Measurements from ENCODE around the gene GHR.
"Not testable (repeated sequence)": the region's sequence is repeated elsewhere in the genome, so short reads cannot be mapped to it uniquely, and the experiment has no call there.

The GHR gene

GRCh38 chr5:42656651-42657015, 233.4 kb downstream of the GHR start:
- peak overlapping the region in 2 of 5 donors; percentile 16 to 34 for H3K4me3 ChIP-seq (ENCODE audit: low read depth in 1 of 5, low read length in 5 of 5)
- peaks cover 0 to 34% (median 21%) of the 10 kb centered on the region in 5 donors for H3K4me1 ChIP-seq (ENCODE audit: control insufficient read depth in 5 of 5, insufficient read depth in 5 of 5, low read length in 5 of 5)
- H3K9me3 ChIP-seq (ENCODE audit: control insufficient read depth in 5 of 5, low read length in 5 of 5) = no peaks in the 10 kb centered on the region
- H3K27me3 ChIP-seq (ENCODE audit: control insufficient read depth in 5 of 5, insufficient read depth in 4 of 5, low read length in 5 of 5) = no peaks in the 10 kb centered on the region
- peaks cover 0 to 3% (median 0%) of the 10 kb centered on the region in 5 donors for H3K36me3 ChIP-seq (ENCODE audit: control insufficient read depth in 5 of 5, insufficient read depth in 5 of 5, low read length in 5 of 5)
- no peak overlapping the region for H3K27ac ChIP-seq (ENCODE audit: low read depth, low read length)
- H3K9ac ChIP-seq (ENCODE audit: low read length in 5 of 5) = no peak overlapping the region

- H3K27me3 ChIP-seq (ENCODE audit: control insufficient read depth in 5 of 5, insufficient read depth in 4 of 5, low read length in 5 of 5); H3K36me3 ChIP-seq (ENCODE audit: control insufficient read depth in 5 of 5, insufficient read depth in 5 of 5, low read length in 5 of 5); H3K9me3 ChIP-seq (ENCODE audit: control insufficient read depth in 5 of 5, low read length in 5 of 5); H3K9ac ChIP-seq (ENCODE audit: low read length in 5 of 5); H3K27ac ChIP-seq (ENCODE audit: low read depth, low read length); H3K4me3 ChIP-seq (ENCODE audit: low read depth in 1 of 5, low read length in 5 of 5): not testable (repeated sequence)
- H3K4me1 ChIP-seq (ENCODE audit: control insufficient read depth in 5 of 5, insufficient read depth in 5 of 5, low read length in 5 of 5) = peaks cover 0 to 26% (median 18%) of the 10 kb centered on the region in 5 donors
Measured at GRCh38 chr5:42659869-42660268, 236.6 kb downstream of the GHR start.

GRCh38 chr5:42665857-42666256, 242.6 kb downstream of the GHR start:
- Histone ChIP-seq H3K9ac (ENCODE audit: low read length in 5 of 5) (no peak overlapping the region), H3K4me1 (ENCODE audit: control insufficient read depth in 5 of 5, insufficient read depth in 5 of 5, low read length in 5 of 5) (peaks cover 0 to 10% (median 0%) of the 10 kb centered on the region in 5 donors), H3K4me3 (ENCODE audit: low read depth in 1 of 5, low read length in 5 of 5) (no peak overlapping the region), H3K9me3 (ENCODE audit: control insufficient read depth in 5 of 5, low read length in 5 of 5) (no peaks in the 10 kb centered on the region), H3K27me3 (ENCODE audit: control insufficient read depth in 5 of 5, insufficient read depth in 4 of 5, low read length in 5 of 5) (no peaks in the 10 kb centered on the region), H3K27ac (ENCODE audit: low read depth, low read length) (no peak overlapping the region), H3K36me3 (ENCODE audit: control insufficient read depth in 5 of 5, insufficient read depth in 5 of 5, low read length in 5 of 5) (no peaks in the 10 kb centered on the region)

GRCh38 chr5:42666869-42667268, 243.6 kb downstream of the GHR start:
- Histone ChIP-seq H3K4me1 (ENCODE audit: control insufficient read depth in 5 of 5, insufficient read depth in 5 of 5, low read length in 5 of 5) (peaks cover 0 to 10% (median 0%) of the 10 kb centered on the region in 5 donors), H3K9me3 (ENCODE audit: control insufficient read depth in 5 of 5, low read length in 5 of 5) (peaks cover 0 to 4% (median 0%) of the 10 kb centered on the region in 5 donors), H3K27ac (ENCODE audit: low read depth, low read length) (no peak overlapping the region), H3K27me3 (ENCODE audit: control insufficient read depth in 5 of 5, insufficient read depth in 4 of 5, low read length in 5 of 5) (no peaks in the 10 kb centered on the region), H3K9ac (ENCODE audit: low read length in 5 of 5) (no peak overlapping the region), H3K4me3 (ENCODE audit: low read depth in 1 of 5, low read length in 5 of 5) (no peak overlapping the region), H3K36me3 (ENCODE audit: control insufficient read depth in 5 of 5, insufficient read depth in 5 of 5, low read length in 5 of 5) (no peaks in the 10 kb centered on the region)

- H3K4me1 ChIP-seq (ENCODE audit: control insufficient read depth in 5 of 5, insufficient read depth in 5 of 5, low read length in 5 of 5) = peaks cover 0 to 10% (median 0%) of the 10 kb centered on the region in 5 donors
- no peaks in the 10 kb centered on the region for H3K36me3 ChIP-seq (ENCODE audit: control insufficient read depth in 5 of 5, insufficient read depth in 5 of 5, low read length in 5 of 5)
- H3K27me3 ChIP-seq (ENCODE audit: control insufficient read depth in 5 of 5, insufficient read depth in 4 of 5, low read length in 5 of 5) = no peaks in the 10 kb centered on the region
- no peak overlapping the region for H3K9ac ChIP-seq (ENCODE audit: low read length in 5 of 5)
- H3K4me3 ChIP-seq (ENCODE audit: low read depth in 1 of 5, low read length in 5 of 5) = no peak overlapping the region
- peaks cover 0 to 6% (median 4%) of the 10 kb centered on the region in 5 donors for H3K9me3 ChIP-seq (ENCODE audit: control insufficient read depth in 5 of 5, low read length in 5 of 5)
- peak overlapping the region; percentile 32 for H3K27ac ChIP-seq (ENCODE audit: low read depth, low read length)
Measured at GRCh38 chr5:42668254-42668653, 245.0 kb downstream of the GHR start.

- Histone ChIP-seq H3K27ac (ENCODE audit: low read depth, low read length) (no peak overlapping the region), H3K4me1 (ENCODE audit: control insufficient read depth in 5 of 5, insufficient read depth in 5 of 5, low read length in 5 of 5) (peaks cover 0 to 11% (median 0%) of the 10 kb centered on the region in 5 donors), H3K9ac (ENCODE audit: low read length in 5 of 5) (no peak overlapping the region), H3K36me3 (ENCODE audit: control insufficient read depth in 5 of 5, insufficient read depth in 5 of 5, low read length in 5 of 5) (no peaks in the 10 kb centered on the region), H3K27me3 (ENCODE audit: control insufficient read depth in 5 of 5, insufficient read depth in 4 of 5, low read length in 5 of 5) (no peaks in the 10 kb centered on the region), H3K4me3 (ENCODE audit: low read depth in 1 of 5, low read length in 5 of 5) (no peak overlapping the region), H3K9me3 (ENCODE audit: control insufficient read depth in 5 of 5, low read length in 5 of 5) (peaks cover 0 to 13% (median 4%) of the 10 kb centered on the region in 5 donors)
Measured at GRCh38 chr5:42672925-42673324, 249.7 kb downstream of the GHR start.

- peaks cover 0 to 13% (median 4%) of the 10 kb centered on the region in 5 donors for H3K9me3 ChIP-seq (ENCODE audit: control insufficient read depth in 5 of 5, low read length in 5 of 5)
- H3K27ac ChIP-seq (ENCODE audit: low read depth, low read length) = no peak overlapping the region
- no peak overlapping the region for H3K4me3 ChIP-seq (ENCODE audit: low read depth in 1 of 5, low read length in 5 of 5)
- peaks cover 0 to 10% (median 0%) of the 10 kb centered on the region in 5 donors for H3K4me1 ChIP-seq (ENCODE audit: control insufficient read depth in 5 of 5, insufficient read depth in 5 of 5, low read length in 5 of 5)
- H3K27me3 ChIP-seq (ENCODE audit: control insufficient read depth in 5 of 5, insufficient read depth in 4 of 5, low read length in 5 of 5) = no peaks in the 10 kb centered on the region
- no peak overlapping the region for H3K9ac ChIP-seq (ENCODE audit: low read length in 5 of 5)
- no peaks in the 10 kb centered on the region for H3K36me3 ChIP-seq (ENCODE audit: control insufficient read depth in 5 of 5, insufficient read depth in 5 of 5, low read length in 5 of 5)
Measured at GRCh38 chr5:42675602-42676001, 252.4 kb downstream of the GHR start.

GRCh38 chr5:42676362-42676761, 253.1 kb downstream of the GHR start:
- H3K27me3 ChIP-seq (ENCODE audit: control insufficient read depth in 5 of 5, insufficient read depth in 4 of 5, low read length in 5 of 5) = no peaks in the 10 kb centered on the region
- H3K36me3 ChIP-seq (ENCODE audit: control insufficient read depth in 5 of 5, insufficient read depth in 5 of 5, low read length in 5 of 5) = no peaks in the 10 kb centered on the region
- H3K9ac ChIP-seq (ENCODE audit: low read length in 5 of 5) = no peak overlapping the region
- no peak overlapping the region for H3K27ac ChIP-seq (ENCODE audit: low read depth, low read length)
- H3K4me3 ChIP-seq (ENCODE audit: low read depth in 1 of 5, low read length in 5 of 5) = no peak overlapping the region
- H3K4me1 ChIP-seq (ENCODE audit: control insufficient read depth in 5 of 5, insufficient read depth in 5 of 5, low read length in 5 of 5) = peaks cover 0 to 10% (median 0%) of the 10 kb centered on the region in 5 donors
- peaks cover 0 to 13% (median under 1%) of the 10 kb centered on the region in 5 donors for H3K9me3 ChIP-seq (ENCODE audit: control insufficient read depth in 5 of 5, low read length in 5 of 5)

- no peak overlapping the region for H3K9ac ChIP-seq (ENCODE audit: low read length in 5 of 5)
- peaks cover 0 to 10% (median 0%) of the 10 kb centered on the region in 5 donors for H3K4me1 ChIP-seq (ENCODE audit: control insufficient read depth in 5 of 5, insufficient read depth in 5 of 5, low read length in 5 of 5)
- no peaks in the 10 kb centered on the region for H3K36me3 ChIP-seq (ENCODE audit: control insufficient read depth in 5 of 5, insufficient read depth in 5 of 5, low read length in 5 of 5)
- no peaks in the 10 kb centered on the region for H3K27me3 ChIP-seq (ENCODE audit: control insufficient read depth in 5 of 5, insufficient read depth in 4 of 5, low read length in 5 of 5)
- H3K9me3 ChIP-seq (ENCODE audit: control insufficient read depth in 5 of 5, low read length in 5 of 5) = peaks cover 0 to 18% (median under 1%) of the 10 kb centered on the region in 5 donors
- H3K27ac ChIP-seq (ENCODE audit: low read depth, low read length) = no peak overlapping the region
- H3K4me3 ChIP-seq (ENCODE audit: low read depth in 1 of 5, low read length in 5 of 5) = no peak overlapping the region
Measured at GRCh38 chr5:42677156-42677842, 254.1 kb downstream of the GHR start.

GRCh38 chr5:42680046-42680445, 256.8 kb downstream of the GHR start:
- Histone ChIP-seq H3K9me3 (ENCODE audit: control insufficient read depth in 5 of 5, low read length in 5 of 5) (peaks cover 0 to 9% (median 4%) of the 10 kb centered on the region in 5 donors), H3K4me3 (ENCODE audit: low read depth in 1 of 5, low read length in 5 of 5) (no peak overlapping the region), H3K4me1 (ENCODE audit: control insufficient read depth in 5 of 5, insufficient read depth in 5 of 5, low read length in 5 of 5) (peaks cover 0 to 10% (median 0%) of the 10 kb centered on the region in 5 donors), H3K27ac (ENCODE audit: low read depth, low read length) (no peak overlapping the region), H3K27me3 (ENCODE audit: control insufficient read depth in 5 of 5, insufficient read depth in 4 of 5, low read length in 5 of 5) (no peaks in the 10 kb centered on the region), H3K36me3 (ENCODE audit: control insufficient read depth in 5 of 5, insufficient read depth in 5 of 5, low read length in 5 of 5) (no peaks in the 10 kb centered on the region), H3K9ac (ENCODE audit: low read length in 5 of 5) (no peak overlapping the region)
